Trophoblast cell (in vitro differentiated cells and primary cell): ENCODE results near the gene PCK1.

Source experiments
- DNase-seq, 2 donors: peaks; one replicate each; pipeline ENCODE4 v3.0.0-alpha.2; 2016
- H2AFZ ChIP-seq: 2 replicates; pipeline ENCODE4 v1.6.1; 2013; ENCODE audit warnings: low read length, moderate library complexity, mild to moderate bottlenecking; ENCODE audit not compliant: insufficient read depth, poor library complexity
- H2AK5ac ChIP-seq: 2 replicates; pipeline ENCODE4 v1.6.1; 2013; ENCODE audit warnings: mild to moderate bottlenecking, low read length
- H2BK120ac ChIP-seq: 2 replicates; pipeline ENCODE4 v1.6.1; 2013; ENCODE audit warnings: low read length, mild to moderate bottlenecking, moderate library complexity; ENCODE audit not compliant: insufficient read depth, poor library complexity
- H2BK12ac ChIP-seq: 2 replicates; pipeline ENCODE4 v1.6.1; 2013; ENCODE audit warnings: mild to moderate bottlenecking, low read length, moderate library complexity
- H2BK5ac ChIP-seq: 2 replicates; pipeline ENCODE4 v1.6.1; 2013; ENCODE audit warnings: low read length, low read depth, moderate library complexity, mild to moderate bottlenecking; ENCODE audit not compliant: poor library complexity
- H3K14ac ChIP-seq: 2 replicates; pipeline ENCODE4 v1.6.1; 2013; ENCODE audit warnings: mild to moderate bottlenecking, low read length
- H3K18ac ChIP-seq: 2 replicates; pipeline ENCODE4 v1.6.1; 2013; ENCODE audit warnings: mild to moderate bottlenecking, low read length
- H3K23ac ChIP-seq: 2 replicates; pipeline ENCODE4 v1.6.1; 2013; ENCODE audit warnings: low read length
- H3K27ac ChIP-seq: 2 replicates; pipeline ENCODE4 v1.5.1; 2013; ENCODE audit warnings: low read depth, mild to moderate bottlenecking, inconsistent platforms, low read length, moderate library complexity
- H3K27me3 ChIP-seq: 2 replicates; pipeline ENCODE4 v1.6.1; 2013; ENCODE audit warnings: inconsistent platforms, mild to moderate bottlenecking, low read length, moderate library complexity; ENCODE audit not compliant: insufficient read depth
- H3K36me3 ChIP-seq, 2 experiments: 1 replicate in 1 of 2; 2 replicates in 1 of 2; pipeline ENCODE4 v1.6.1; 2013; ENCODE audit warnings: low read length in 2 of 2, mild to moderate bottlenecking in 2 of 2, moderate library complexity in 1 of 2; ENCODE audit not compliant: insufficient read depth in 2 of 2, control insufficient read depth in 1 of 2
- H3K4ac ChIP-seq: 2 replicates; pipeline ENCODE4 v1.6.1; 2013; ENCODE audit warnings: low read depth, mild to moderate bottlenecking, low read length, moderate library complexity
- H3K4me1 ChIP-seq, 2 experiments: 1 replicate in 1 of 2; 2 replicates in 1 of 2; pipeline ENCODE4 v1.6.1; 2013; ENCODE audit warnings: low read length in 2 of 2, mild to moderate bottlenecking in 2 of 2, moderate library complexity in 1 of 2; ENCODE audit not compliant: insufficient read depth in 2 of 2, control insufficient read depth in 1 of 2
- H3K4me2 ChIP-seq: 2 replicates; pipeline ENCODE4 v1.6.1; 2013; ENCODE audit warnings: inconsistent platforms, mild to moderate bottlenecking, low read length, moderate library complexity
- H3K4me3 ChIP-seq: 2 replicates; pipeline ENCODE4 v1.5.1; 2013; ENCODE audit warnings: mild to moderate bottlenecking, low read depth, low read length, inconsistent platforms
- H3K79me1 ChIP-seq: one replicate; pipeline ENCODE4 v1.6.1; 2013; ENCODE audit warnings: low read length
- H3K79me2 ChIP-seq: 2 replicates; pipeline ENCODE4 v1.6.1; 2013; ENCODE audit warnings: low read length, mild to moderate bottlenecking; ENCODE audit not compliant: control insufficient read depth, insufficient read depth, poor library complexity
- H3K9ac ChIP-seq: 2 replicates; pipeline ENCODE4 v1.6.1; 2013; ENCODE audit warnings: mild to moderate bottlenecking, low read length
- H3K9me3 ChIP-seq: 2 replicates; pipeline ENCODE4 v1.6.1; 2013; ENCODE audit warnings: low read depth, mild to moderate bottlenecking, control low read depth, inconsistent platforms, low read length; ENCODE audit not compliant: insufficient read depth
- H4K12ac ChIP-seq: 2 replicates; pipeline ENCODE4 v1.6.1; 2013; ENCODE audit warnings: low read depth, mild to moderate bottlenecking, low read length, moderate library complexity
- H4K8ac ChIP-seq: 2 replicates; pipeline ENCODE4 v1.6.1; 2013; ENCODE audit warnings: low read depth, mild to moderate bottlenecking, low read length, moderate library complexity
- H4K91ac ChIP-seq: one replicate; pipeline ENCODE4 v1.6.1; 2013; ENCODE audit warnings: low read depth, mild to moderate bottlenecking, low read length, moderate library complexity
- WGBS: extraction: QIAGEN DNeasy Blood & Tissue Kit; methylation state at CpG from one replicate; pipeline ENCODE4 v1.1.7; 2013; ENCODE audit warnings: missing lambda C conversion rate; ENCODE audit not compliant: insufficient read length, insufficient coverage; ENCODE audit errors: extremely low coverage; 5-methylcytosine and 5-hydroxymethylcytosine counted together

PCK1 gene

DNA sequence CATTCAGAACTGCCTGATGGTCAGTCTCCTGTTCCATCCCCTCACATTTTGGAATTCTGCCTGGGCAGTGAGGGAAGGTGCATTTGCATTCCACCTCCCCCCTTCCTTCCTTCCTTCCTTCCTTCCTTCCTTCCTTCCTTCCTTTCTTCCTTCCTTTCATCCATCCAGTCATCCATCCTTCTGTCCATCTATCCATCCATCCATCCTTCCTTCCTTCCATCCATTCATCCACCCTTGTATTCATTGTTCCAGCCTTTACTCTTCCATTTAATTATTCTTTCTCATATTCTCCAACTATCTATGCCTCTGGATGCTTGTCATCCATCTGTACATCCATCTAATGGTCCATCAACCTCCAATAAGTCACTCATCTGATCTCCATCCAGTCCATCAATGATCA is 14.0 kb downstream of the PCK1 start:
- no peak overlapping the region for H3K4ac ChIP-seq
- H3K4me3 ChIP-seq = no peak overlapping the region
- H2AFZ ChIP-seq = no peak overlapping the region
- no peak overlapping the region for H4K91ac ChIP-seq
- no peak overlapping the region for H4K8ac ChIP-seq
- H3K9me3 ChIP-seq = no peaks in the 10 kb centered on the region
- no peak overlapping the region for H2AK5ac ChIP-seq
- H3K27me3 ChIP-seq = no peaks in the 10 kb centered on the region
- no peak for DNase-seq
- H3K36me3 ChIP-seq = no peaks in the 10 kb centered on the region
- no peak overlapping the region for H3K14ac ChIP-seq
- H2BK5ac ChIP-seq = no peak overlapping the region
- H2BK12ac ChIP-seq = no peak overlapping the region
- no peaks in the 10 kb centered on the region for H3K79me1 ChIP-seq
- H2BK120ac ChIP-seq = no peak overlapping the region
- H3K18ac ChIP-seq = no peak overlapping the region
- H3K4me1 ChIP-seq = no peaks in the 10 kb centered on the region
- no peak overlapping the region for H3K27ac ChIP-seq
- no peak overlapping the region for H4K12ac ChIP-seq
- no peak overlapping the region for H3K4me2 ChIP-seq
- no peak overlapping the region for H3K23ac ChIP-seq
- no peak overlapping the region for H3K9ac ChIP-seq
- H3K79me2 ChIP-seq = no peaks in the 10 kb centered on the region

DNA sequence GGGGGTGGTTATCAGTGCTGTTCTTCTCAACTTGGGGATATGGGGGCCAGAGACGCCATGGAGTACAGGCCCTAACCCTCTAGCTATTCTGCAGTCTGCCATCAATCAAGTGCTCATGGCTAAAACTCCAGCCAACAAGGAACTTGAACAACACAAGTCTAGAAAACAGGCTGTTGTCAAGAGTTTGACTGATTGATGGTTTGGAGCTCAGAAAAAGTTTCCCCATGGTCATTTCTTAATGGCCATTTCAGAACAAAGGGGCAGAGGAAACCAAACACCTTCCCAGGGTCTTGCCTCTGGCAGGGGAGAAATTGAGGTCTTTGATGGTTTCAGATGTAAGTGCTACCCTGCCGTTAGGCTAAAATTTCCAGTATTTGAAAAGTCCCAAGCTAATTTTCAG is 15.1 kb downstream of the PCK1 start:
- H2BK120ac ChIP-seq = no peak overlapping the region
- H4K8ac ChIP-seq = no peak overlapping the region
- no peak overlapping the region for H3K4me2 ChIP-seq
- no peaks in the 10 kb centered on the region for H3K36me3 ChIP-seq
- H4K91ac ChIP-seq = no peak overlapping the region
- no peak overlapping the region for H2BK12ac ChIP-seq
- H2AK5ac ChIP-seq = no peak overlapping the region
- no peak overlapping the region for H2BK5ac ChIP-seq
- no peak overlapping the region for H3K14ac ChIP-seq
- no peak overlapping the region for H3K27ac ChIP-seq
- H3K4me1 ChIP-seq = no peaks in the 10 kb centered on the region
- no peak overlapping the region for H3K9ac ChIP-seq
- no peak overlapping the region for H3K18ac ChIP-seq
- DNase-seq = no peak
- no peak overlapping the region for H2AFZ ChIP-seq
- H4K12ac ChIP-seq = no peak overlapping the region
- no peak overlapping the region for H3K4me3 ChIP-seq
- H3K4ac ChIP-seq = no peak overlapping the region
- H3K27me3 ChIP-seq = no peaks in the 10 kb centered on the region
- H3K23ac ChIP-seq = no peak overlapping the region
- no peaks in the 10 kb centered on the region for H3K9me3 ChIP-seq
- WGBS = no CpG with 5 or more reads among the region's 2 CpGs
- H3K79me1 ChIP-seq = no peaks in the 10 kb centered on the region
- H3K79me2 ChIP-seq = no peaks in the 10 kb centered on the region

DNA sequence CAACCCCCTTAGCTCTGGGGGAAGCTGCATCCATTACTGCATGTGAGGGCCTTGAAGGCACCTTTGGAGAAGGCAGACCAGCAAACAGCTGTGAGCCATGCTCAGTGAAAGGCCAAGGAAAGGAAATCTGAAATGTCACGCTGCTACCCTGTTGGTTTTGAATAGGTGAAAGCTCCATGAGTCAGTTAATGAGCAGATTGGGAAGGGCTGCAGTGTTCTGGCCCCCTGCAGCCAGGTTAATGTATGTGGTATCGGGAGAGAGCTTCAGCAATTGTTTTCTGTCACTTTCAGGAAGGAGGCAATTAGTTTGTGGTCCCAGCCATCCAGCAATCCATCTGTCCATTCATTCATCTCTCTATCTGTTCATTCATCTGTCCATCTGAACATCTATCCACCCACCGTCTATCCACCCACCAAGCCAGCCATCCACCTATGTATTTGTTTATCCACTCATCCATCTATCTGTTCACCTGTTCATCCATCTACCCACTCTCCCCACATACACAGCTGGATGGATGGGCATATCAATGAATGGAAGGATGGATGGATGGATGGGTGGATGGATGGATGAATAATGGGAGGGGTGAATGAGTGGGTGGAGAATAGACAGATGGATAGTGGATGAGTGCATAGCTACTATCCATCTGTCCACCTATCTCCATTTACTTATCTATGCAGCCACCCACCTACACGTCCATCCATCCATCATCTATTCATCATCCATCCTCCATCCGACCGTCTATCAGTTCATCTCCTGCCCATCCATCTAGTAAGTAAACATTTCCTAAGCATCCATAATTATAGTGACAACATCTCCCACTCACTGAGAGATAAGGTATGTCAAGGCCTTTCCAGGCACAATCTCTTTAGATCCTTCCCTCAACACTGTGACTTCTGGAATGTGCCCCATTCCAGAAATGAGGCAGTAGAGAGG is 16.0 kb downstream of the PCK1 start:
- no peak overlapping the region for H4K8ac ChIP-seq
- no peak overlapping the region for H3K14ac ChIP-seq
- no peak overlapping the region for H3K4me2 ChIP-seq
- no peak overlapping the region for H3K23ac ChIP-seq
- no peaks in the 10 kb centered on the region for H3K36me3 ChIP-seq
- H2BK12ac ChIP-seq = no peak overlapping the region
- no peak overlapping the region for H2BK120ac ChIP-seq
- peak in 1 of 2 donors; percentile 13 for DNase-seq
- no peaks in the 10 kb centered on the region for H3K4me1 ChIP-seq
- no peak overlapping the region for H3K18ac ChIP-seq
- H4K12ac ChIP-seq = no peak overlapping the region
- H3K79me1 ChIP-seq = no peaks in the 10 kb centered on the region
- no peak overlapping the region for H3K9ac ChIP-seq
- H3K9me3 ChIP-seq = no peaks in the 10 kb centered on the region
- no peak overlapping the region for H3K4ac ChIP-seq
- no peak overlapping the region for H2AK5ac ChIP-seq
- no peak overlapping the region for H3K4me3 ChIP-seq
- H2AFZ ChIP-seq = no peak overlapping the region
- H2BK5ac ChIP-seq = no peak overlapping the region
- H3K27ac ChIP-seq = no peak overlapping the region
- H3K79me2 ChIP-seq = no peaks in the 10 kb centered on the region
- H4K91ac ChIP-seq = no peak overlapping the region
- 100% methylated on average over 3 of the region's 6 CpGs for WGBS
- H3K27me3 ChIP-seq = no peaks in the 10 kb centered on the region

DNA sequence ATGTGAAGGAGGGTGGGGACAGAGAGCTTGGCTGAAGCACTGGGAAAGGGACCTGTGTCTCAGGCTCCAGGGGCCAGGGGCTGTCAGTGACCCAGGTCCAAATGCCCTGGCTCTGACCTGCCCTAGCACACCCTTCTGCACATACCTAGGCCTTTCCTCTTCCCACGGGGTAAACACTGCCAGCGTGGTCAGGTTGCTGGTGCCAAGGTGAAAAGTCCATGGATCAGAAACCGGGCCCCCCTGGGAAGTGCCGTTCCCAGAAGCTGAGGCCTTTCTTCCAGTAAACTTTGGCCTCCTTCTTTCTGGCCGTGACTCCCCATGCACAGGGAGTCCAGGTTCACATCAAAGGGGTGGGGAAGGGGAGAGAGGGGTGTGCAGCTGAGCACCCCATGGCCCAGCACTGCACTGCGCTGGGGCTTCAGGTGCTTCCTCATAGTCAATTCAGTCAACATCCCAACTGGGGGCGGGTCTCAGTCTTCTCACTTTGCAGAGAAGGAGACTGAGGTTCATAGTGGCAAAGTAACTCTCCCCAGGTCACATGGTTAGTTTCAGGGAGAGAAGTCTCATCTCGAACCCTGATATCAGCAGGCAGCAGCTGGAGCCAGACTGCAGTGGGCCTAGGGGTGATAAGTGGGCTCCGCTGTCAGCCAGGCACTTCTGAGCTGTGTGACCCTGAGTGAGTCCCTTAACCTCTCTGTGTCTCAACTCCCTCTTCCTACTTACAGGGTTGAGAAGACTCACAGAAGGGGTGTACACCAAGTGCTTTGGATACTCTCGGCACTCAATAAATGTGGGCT is 17.0 kb downstream of the PCK1 start:
- no peaks in the 10 kb centered on the region for H3K79me2 ChIP-seq
- DNase-seq = no peak
- H3K27ac ChIP-seq = no peak overlapping the region
- H3K27me3 ChIP-seq = no peaks in the 10 kb centered on the region
- H2BK5ac ChIP-seq = no peak overlapping the region
- H4K91ac ChIP-seq = no peak overlapping the region
- H4K8ac ChIP-seq = no peak overlapping the region
- no peak overlapping the region for H3K14ac ChIP-seq
- no peak overlapping the region for H2AK5ac ChIP-seq
- H3K9me3 ChIP-seq = peaks cover under 1% of the 10 kb centered on the region
- no peak overlapping the region for H3K4ac ChIP-seq
- WGBS = no CpG with 5 or more reads among the region's 10 CpGs
- H2BK120ac ChIP-seq = no peak overlapping the region
- H3K36me3 ChIP-seq = no peaks in the 10 kb centered on the region
- no peak overlapping the region for H3K18ac ChIP-seq
- no peak overlapping the region for H3K23ac ChIP-seq
- H2AFZ ChIP-seq = no peak overlapping the region
- no peaks in the 10 kb centered on the region for H3K79me1 ChIP-seq
- H3K4me3 ChIP-seq = no peak overlapping the region
- no peak overlapping the region for H3K4me2 ChIP-seq
- no peak overlapping the region for H2BK12ac ChIP-seq
- H3K9ac ChIP-seq = no peak overlapping the region
- H4K12ac ChIP-seq = no peak overlapping the region
- H3K4me1 ChIP-seq = no peaks in the 10 kb centered on the region
